ENCODE data around the gene DHRS4L2.
A peak's percentile ranks its signal among the peaks of the same experiment; 100 is the strongest.
"Not testable (repeated sequence)": the region's sequence is repeated elsewhere in the genome, so short reads cannot be mapped to it uniquely, and the experiment has no call there.

DHRS4L2 gene

DNA sequence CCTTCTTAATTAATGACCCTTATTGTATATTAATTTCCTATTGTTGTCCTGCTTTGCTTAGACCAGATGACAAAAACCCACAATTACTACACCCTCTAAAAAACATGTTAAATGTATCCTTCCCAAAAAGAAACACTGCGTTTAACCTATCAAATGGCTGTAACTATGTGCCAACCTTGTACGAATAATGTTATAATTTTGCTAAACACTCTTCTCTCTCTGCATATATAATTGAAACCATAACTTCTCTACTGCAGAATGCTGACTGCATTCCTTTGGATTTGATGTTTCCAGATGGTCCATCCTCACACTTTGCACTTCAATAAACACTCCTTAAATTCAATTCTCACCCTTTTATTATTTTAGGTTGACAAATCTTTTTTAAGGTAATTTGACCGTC, 31.8 kb downstream of the DHRS4L2 start:
- DNase-seq: not testable (repeated sequence)

DNA sequence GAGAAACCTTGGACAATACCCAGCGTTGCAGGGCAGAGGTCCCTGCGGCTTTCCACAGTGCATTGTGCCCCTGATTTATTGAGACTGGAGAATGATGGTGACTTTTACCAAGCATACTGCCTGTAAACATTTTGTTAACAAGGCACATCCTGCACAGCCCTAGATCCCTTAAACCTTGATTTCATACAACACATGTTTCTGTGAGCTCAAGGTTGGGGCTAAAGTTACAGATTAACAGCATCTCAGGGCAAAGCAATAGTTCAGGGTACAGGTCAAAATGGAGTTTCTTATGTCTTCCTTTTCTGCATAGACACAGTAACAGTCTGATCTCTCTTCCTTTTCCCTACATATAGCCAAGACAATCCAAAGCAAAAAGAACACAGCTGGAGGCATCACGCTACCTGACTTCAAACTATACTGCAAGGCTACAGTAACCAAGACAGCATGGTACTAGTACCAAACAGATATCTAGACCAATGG, 36.2 kb downstream of the DHRS4L2 start:
- not testable (repeated sequence) for DNase-seq

DNA sequence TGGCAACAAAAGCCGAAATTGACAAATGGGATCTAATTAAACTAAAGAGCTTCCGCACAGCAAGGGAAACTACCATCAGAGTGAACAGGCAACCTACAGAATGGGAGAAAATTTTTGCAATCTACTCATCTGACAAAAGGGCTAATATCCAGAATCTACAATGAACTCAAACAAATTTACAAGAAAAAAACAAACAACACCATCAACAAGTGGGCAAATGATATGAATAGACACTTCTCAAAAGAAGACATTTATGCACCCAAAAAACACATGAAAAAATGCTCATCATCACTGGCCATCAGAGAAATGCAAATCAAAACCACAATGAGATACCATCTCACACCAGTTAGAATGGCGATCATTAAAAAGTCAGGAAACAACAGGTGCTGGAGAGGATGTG, 41.0 kb downstream of the DHRS4L2 start:
- not testable (repeated sequence) for DNase-seq

DNA sequence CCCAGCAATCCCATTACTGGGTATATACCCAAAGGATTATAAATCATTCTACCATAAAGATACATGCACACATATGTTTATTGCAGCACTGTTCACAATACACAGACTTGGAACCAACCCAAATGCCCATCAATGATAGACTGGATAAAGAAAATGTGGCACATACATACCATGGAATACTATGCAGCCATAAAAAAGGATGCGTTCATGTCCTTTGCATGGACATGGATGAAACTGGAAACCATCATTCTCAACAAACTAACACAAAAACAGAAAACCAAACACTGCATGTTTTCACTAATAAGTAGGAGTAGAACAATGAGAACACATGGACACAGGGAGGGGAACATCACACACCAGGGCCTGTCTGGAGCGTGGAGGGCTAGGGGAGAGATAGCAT, 42.6 kb downstream of the DHRS4L2 start:
- DNase-seq: not testable (repeated sequence)

DNA sequence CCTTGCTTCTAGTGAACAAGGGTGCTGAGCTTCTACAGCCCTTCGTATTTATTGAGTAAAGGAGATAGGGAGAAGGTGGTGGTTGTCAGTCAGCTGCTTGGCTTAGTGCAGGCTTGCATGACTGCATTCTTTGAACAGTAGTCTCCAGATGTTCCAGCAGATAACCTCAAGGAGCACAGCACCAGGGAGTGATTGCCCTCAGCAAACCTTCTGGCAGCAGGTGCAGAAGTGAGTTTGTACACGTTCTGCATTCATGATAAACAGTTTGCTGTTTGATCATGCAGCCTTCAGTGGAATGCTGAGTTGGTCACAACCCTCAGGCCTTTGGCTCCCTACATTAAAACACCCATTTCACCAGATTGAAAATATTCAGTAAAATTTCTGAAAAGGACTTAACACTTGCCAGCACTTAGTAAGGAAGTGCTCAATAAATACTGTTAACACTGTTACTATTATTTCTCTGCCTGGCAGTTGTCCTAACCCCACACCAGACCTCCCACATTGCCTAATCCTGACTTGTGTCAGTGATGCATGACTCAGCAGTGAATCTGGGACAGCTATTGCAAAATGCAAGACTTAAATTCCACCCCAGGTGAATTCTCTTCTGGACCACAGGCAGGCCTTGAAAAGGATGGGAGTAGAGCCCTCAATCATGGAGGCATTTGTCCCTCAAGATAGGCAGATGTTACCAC, 44.1 kb downstream of the DHRS4L2 start:
- no peak for DNase-seq

DNA sequence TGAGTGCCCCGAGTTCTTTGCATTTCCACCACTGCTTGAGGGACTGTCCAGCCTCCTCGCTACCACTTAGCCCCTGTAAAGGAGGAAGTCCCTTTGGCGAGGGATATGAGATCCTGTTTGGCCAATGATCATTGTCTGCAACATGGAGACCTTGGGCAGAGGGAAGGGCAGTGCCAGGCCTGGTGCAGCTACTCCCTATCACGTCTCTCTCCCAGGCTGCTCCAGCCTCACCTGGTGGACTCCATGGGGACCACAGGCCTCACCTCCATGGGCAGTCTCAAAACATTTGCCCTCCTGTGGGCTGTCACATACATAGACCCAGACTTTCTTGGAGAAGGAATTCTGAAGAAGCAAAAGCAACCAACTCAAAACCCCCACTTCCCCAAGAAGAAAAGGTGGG, 47.0 kb downstream of the DHRS4L2 start:
- DNase-seq: not testable (repeated sequence)

DNA sequence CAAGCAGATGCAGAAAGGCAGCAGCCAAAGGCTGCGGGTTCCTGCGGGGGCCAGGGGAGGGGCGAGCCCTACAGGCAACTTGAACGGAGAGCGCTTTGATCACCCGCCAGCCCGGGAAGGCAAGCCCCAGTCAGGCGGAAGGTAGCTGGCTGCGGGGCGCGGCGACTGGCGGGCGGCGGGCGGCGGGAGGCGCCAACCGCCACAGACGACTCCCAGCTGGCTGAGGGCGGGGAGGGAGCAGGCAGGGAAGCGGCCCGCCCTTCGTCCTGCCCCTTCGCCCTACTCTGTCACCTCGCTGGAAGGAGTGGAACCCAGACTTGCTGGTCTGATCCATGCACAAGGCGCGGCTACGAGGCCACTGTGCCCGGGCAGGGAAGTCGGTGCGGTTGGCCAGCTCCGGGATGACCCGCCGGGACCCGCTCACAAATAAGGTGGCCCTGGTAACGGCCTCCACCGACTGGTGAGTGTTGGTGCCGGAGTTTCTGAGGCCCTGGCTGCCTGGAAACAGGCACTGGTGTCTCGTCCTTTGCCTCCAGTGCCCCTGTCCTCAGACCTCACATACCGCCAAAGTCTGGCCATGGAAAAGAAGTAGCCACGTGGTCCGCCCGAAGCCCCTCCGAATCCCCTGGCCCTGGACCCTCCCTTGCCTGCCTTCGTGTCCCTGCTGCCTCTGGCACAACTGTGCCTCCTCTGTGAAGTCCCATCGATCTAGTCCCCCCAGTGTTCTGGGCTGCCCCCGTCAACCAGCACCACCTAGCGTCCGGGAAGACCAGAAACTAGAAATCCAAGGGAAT, 47.6 kb downstream of the DHRS4L2 start:
- DNase-seq: peak; percentile 51

DNA sequence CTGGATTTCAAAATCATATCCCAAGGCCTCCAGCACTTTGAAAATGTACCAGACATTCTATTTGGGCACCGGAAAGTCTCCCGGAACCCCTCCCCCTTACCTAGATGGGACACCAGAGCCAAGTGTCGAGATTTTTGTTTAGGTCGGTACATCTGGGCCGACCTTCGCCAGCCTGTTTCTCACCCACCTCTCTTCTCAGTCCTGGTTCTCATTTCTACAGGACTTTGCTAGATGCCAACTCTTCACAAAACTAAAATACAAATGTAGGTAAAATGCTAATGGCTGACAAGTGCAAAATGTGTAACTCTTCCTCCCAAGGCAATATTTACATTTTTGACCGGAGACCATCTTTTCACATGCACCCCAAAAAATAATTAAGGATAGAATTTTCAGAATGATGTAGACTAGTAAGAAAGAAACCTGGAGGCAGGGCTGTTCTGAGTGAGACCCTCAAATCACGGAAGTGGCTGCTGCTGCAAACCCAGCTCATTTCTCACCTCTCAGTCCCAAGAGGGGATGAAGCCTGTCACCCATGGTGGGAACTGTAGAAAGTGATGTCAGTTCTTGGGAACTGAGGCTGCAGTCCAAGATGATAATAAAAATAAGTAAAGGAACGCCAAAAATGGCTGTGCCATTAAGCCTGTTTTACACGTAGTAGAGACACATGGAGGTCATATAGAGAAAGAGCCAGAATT, 48.4 kb downstream of the DHRS4L2 start:
- DNase-seq: not testable (repeated sequence)

DNA sequence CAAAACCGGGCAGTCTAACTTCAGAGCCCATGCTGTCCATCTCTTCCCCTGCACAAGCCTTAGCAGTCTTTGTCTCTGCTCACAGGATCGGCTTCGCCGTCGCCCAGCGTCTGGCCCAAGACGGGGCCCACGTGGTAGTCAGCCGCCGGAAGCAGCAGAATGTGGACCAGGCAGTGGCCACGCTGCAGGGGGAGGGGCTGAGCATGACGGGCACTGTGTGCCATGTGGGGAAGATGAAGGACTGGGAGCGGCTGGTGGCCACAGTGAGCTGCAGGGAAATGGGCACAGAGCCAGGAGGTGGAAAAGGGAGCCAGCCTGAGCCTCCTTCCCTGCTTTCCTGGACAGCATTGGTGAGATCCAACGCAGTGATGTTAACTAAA, 48.9 kb downstream of the DHRS4L2 start:
- DNase-seq: no peak

DNA sequence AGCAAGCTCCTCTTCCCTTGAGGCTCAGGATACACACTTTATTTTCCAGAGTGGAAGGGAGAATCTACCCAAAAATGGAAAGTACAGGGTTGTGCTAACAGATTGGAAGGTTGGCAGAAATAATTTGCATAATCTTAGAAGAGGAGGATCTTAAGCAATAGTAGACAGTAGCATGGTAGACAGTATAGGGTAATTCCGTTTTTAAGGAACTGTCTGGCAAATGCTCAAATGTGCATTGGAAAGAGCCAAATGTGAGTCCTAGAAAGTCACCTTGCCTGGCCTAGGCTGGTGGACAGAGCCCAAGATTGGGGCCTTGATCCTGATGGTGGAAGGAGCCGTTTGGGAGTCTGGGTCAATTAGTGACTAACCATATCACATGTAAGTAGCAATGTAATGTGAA, 50.0 kb downstream of the DHRS4L2 start:
- no peak for DNase-seq

DNA sequence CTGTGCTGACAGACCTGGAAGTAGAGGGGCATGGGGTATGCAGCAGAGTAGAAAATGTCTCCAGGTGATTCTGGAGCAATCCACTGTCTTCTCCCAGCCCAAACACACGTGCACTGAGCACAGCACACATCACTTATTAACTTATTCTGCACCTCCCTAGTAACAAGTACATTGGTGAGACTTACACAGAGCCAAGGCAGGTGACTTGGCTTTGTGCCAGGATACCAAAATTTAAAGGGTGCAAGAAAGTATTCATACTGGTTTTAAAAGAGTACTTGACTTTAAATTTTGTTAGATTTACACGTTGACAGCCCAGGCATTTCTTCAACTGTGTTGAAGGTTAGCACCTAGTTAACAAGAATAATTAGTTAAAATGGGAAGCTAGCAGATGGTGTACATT, 52.0 kb downstream of the DHRS4L2 start:
- no peak for DNase-seq

DNA sequence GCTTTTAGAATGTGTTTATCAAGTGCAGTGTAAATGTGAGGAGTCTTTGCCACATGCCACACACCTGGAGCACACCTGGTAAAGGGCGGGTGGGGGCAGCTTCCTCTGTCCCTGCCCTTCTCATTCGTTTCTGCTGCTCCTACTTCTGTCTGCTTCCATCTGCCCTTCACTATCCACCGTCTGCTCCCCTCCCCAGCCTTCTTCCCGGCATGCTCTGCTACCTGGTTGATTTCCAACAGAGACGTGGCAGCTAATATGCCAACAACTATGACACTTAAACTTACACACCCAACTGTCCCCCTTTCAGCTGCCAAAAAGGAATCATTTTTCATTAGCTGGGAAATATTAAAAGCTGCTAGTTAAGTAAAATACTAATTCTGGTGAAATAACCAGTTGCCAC, 54.0 kb downstream of the DHRS4L2 start:
- no peak for DNase-seq

DNA sequence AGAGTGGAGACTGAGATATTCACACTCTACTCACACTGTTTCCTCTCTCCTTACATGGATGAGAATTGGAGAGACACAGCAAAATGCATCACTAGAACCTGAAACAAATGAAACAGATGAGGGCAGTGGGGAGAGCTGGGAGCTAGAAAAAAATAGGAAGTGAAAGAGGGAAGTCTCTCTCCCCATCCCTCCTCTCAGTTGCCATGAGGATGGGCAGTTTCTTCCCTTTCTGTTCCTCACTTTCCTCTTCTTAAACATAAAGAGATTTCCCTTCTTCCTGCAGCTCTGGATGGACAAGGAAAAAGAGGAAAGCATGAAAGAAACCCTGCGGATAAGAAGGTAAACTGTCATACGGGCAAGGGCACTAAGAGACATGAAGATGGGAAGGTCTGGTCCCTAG, 60.3 kb downstream of the DHRS4L2 start:
- not testable (repeated sequence) for DNase-seq

DNA sequence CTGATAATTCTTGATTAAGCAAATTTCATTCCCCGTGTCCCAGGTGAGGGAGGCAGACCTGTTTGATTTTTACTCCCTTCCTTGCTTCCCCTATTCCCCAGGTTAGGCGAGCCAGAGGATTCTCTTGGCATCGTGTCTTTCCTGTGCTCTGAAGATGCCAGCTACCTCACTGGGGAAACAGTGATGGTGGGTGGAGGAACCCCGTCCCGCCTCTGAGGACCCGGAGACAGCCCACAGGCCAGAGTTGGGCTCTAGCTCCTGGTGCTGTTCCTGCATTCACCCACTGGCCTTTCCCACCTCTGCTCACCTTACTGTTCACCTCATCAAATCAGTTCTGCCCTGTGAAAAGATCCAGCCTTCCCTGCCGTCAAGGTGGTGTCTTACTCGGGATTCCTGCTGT, 62.0 kb downstream of the DHRS4L2 start:
- DNase-seq: not testable (repeated sequence)

DNA sequence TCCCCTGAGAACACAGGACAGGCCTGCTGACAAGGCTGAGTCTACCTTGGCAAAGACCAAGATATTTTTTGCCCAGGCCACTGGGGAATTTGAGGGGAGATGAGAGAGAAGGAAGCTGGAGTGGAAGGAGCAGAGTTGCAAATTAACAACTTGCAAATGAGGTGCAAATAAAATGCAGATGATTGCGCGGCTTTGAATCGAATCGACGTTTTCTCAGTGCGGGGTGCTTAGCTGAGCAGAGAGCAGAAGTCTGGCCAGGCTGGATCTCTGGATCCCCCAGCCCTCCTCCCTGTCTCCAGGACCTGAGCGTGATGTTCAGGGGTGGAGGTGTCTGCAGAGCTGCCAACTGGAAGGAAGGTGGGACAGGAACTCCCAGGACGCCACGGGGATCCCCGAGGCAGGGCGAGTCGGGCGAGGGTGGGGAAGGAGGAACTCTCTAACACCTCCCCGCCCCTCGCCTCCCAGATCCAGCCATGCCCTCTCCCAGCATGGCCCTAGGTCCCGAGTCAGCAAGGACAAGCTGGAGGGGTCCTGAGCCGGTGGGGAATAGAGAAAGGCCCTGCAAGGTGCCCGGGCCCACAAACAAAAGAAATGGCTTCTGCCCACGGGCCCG, 62.6 kb downstream of the DHRS4L2 start:
- DNase-seq: no peak

DNA sequence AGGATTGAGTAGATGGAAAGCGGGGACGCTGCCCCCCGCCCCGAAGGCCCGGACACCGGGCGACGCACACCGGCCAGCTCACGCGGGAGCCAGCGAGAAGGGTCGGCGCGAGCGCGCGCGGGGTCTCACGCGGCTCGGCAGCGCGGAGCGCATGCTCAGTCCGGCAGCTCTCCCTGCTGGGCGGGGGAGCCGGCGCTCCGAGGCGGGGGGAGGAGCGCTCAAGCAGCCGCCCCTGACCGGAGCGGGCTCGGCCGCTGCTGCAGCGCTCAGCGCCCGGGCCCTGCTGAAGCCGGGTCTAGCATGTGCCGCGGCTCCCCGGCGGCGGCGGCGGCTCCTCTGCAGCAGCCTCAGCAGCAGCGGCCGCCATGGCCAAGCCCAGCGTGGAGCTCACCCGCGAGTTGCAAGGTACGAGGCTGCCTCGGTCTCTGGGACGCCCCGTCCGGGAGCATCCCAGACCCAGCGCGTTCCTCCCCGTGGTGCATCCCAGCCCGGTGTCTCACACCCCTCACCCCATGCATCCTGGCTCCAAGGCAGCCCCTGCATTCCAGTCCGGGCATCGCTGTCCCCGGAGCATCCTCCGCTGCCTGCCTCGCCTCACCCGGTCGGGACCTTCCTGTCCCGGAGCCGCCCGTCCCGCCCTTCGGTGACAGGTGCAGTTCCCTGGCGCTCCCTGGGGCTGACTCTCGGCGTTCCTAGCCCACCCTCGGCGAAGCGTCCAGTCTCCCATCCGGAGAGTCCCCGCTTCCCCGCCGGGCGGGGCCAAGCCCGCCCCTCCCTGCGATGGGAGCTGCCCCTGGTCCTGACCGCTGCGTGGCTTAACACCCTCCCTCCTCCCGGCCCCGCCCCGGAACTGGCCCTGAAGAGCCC, 63.3 kb downstream of the DHRS4L2 start, which contains the start of gene CARMIL3:
TSS of gene CARMIL3 (plus strand) at position 221 of the 867 bp plus-strand sequence. CDS start at position 366, 145 bp downstream.
- DNase-seq: peak; percentile 43

DNA sequence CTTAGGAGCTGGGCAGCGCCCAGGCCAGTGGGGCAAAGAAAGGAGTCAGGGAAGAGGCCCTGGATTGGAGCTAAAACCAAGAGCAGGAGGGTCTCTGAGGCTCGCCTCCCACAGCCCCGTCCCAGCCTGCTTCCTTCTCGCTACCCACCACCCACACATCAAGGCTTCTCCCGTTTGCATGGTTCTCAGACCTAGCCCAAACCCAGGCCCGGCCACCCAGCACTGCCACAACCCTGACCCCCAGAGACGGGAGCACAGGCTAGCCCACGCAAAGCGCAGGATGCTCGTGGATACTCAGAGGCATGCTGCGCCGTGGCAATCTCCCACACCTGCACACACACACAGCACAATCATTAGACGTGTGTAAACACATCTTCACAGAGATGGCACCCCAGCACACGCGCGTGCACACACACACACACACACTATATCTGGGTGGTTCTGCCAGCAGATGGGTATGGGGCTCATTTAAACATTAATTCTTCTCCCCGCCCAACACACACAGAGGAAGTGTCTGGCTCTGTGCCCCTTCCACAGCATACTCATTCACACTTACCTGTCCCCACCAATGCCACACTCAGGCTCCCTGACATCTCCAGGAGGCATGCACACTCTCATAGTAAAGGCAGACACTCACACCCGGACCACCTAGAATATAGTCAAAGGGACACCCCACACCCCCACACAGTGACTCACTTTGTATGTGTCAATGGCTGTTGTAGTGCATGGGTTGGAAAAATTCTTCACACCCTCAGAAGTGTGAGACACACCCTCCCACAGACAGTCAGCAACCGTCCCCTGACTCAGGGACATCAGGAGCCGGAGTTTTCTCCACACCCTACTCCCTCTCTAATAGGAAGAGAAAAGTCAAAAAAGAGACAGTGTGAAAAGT, 64.2 kb downstream of the DHRS4L2 start:
- no peak for DNase-seq

DNA sequence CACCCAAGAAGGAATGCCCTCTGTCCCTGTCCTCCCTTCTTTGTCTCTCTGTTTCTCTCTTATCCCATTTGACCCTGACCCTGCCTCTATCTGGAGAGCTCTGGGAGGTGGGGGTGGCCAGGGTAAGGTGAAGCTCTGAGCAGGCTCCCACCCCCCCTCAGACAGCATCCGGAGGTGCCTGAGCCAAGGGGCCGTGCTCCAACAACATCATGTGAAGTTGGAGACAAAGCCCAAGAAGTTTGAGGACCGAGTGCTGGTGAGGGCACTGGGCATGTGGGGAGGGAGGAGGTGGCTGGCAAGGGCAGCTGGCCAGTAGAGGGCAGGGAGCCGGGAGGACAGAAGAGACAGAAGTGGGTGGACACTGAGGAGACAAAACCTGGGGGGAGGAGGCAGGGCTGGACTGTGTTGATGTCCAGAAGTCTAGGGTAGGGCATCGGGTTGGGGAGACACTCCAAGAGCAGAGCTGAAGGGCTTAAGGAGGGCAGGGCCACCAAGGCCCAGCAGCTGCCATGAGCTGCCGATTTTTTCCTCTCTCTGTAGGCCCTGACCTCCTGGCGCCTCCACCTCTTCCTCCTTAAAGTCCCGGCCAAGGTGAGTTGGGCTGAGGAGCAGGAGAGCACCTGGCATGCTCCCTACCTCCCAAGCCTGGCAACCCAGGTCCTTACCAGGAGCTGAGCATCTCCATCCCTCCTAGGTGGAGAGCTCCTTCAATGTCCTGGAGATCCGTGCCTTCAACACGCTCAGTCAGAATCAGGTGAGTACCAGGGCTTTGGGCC, 65.0 kb downstream of the DHRS4L2 start:
- DNase-seq: no peak

DNA sequence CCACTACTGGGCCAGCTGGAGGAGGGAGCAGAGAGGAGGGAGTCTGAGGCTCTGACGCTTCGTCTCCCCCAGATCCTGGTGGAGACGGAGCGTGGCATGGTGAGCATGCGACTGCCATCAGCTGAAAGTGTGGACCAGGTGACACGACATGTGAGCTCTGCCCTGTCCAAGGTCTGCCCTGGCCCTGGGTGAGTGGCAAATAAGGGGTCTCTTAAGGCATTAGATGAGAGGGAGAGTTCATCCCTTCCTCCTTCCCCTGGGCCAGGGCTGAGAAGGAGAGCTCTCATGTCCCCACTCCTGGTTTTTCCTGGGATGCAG, 65.6 kb downstream of the DHRS4L2 start:
- DNase-seq: no peak

DNA sequence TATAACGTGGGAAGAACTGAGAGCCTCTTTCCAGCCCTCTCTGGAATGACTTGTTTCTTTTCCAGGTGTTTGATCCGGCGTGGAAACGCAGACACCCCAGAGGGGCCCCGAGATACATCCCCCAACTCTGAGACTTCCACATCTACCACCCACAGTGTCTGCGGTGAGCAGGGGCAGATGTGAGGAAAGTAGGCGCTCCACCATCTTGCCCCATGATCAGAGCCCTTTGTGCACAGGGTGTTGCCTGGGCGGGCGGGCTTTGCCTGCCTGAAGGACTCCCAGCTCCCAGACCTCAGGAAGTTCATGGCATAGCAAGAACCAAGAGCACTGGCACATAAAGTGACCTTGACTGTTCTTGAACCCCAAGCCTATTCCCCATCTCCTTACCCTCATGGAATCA, 65.9 kb downstream of the DHRS4L2 start:
- no peak for DNase-seq
